Fibroblast of skin of left quadriceps (primary cell): ENCODE measurements around the gene TAL2.
"Not testable (repeated sequence)": the region's sequence is repeated elsewhere in the genome, so short reads cannot be mapped to it uniquely, and the experiment has no call there.

ENCODE experiments used
- DNase-seq, 2 experiments: peaks; one replicate each; pipeline ENCODE4 v3.0.0-alpha.2; 2013; ENCODE audit warnings: low read depth in 2 of 2

The TAL2 gene

DNA sequence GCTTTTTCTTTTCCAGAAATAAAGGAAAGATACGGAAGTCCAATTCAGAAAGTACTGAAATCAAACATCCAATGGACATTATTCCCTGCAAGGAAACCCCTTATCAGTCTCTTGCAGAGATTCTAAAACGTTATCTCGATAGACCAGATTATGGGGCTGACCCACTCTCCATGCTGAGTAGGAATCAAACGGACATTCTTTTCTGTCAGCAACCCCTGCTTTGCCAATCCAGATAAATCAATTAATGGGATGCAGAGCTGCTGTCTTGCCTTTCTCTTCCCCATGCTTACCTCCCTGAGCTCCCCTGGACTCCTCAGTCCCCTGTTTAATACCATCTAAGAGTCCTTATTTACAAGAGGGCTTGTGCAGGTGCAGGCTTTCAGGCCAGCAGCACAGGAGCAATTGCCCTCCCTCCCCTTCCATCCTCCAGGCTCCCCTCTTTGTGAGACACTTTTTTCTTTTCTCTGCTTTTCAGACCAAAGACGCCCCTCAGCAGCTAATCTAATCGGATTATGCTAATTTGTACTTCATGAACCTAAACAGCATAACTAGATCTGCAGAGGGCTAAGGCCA lies 14.2 kb downstream of the TAL2 start:
- no peak for DNase-seq

- no peak for DNase-seq
Observed at GRCh38 chr9:105678163-105678562, 15.9 kb downstream of the TAL2 start.

DNA sequence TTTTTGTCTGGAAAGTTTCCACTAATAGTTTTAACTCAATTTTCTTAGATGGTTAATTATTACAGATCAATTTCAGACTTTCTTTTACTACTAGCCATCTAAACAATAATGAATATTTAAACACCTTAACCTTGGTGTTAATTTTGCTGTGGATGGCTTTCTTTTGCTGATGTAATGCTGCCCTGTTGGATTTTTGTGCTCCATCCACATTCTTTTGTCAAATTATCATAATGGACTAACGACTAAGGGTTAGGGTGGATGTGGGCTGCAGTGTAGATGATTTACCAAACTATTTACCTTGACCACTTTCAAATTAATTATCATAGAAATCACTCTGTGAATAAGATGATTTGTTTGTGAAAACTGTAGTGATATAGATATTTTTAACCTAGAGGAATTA lies 16.5 kb downstream of the TAL2 start:
- no peak for DNase-seq

GRCh38 chr9:105679257-105680022 lies 17.2 kb downstream of the TAL2 start:
- DNase-seq: no peak

- DNase-seq: no peak
Observed at GRCh38 chr9:105681313-105681712, 19.1 kb downstream of the TAL2 start.

DNA sequence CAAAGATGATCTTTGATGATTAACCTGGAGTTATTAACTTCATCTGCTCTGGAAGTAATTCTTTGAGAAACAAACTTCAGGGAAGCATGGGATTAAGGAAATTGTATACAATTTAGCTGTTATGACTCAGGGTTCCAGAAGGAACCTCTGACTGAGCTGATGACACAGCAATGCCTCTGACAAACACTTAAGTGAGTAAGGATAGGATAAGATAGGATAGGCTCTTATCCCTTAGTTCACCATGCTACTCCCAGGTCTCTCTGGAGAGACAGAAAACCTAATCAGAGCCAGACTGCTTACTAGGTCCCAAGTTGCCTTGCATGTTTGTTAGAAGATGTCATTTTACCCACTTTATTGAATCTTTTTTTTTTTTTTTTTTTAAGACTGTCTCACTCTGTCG lies 19.5 kb downstream of the TAL2 start:
- no peak for DNase-seq

GRCh38 chr9:105683688-105684275 lies 21.5 kb downstream of the TAL2 start:
- DNase-seq: no peak

GRCh38 chr9:105686936-105687335 lies 24.7 kb downstream of the TAL2 start:
- no peak for DNase-seq

DNA sequence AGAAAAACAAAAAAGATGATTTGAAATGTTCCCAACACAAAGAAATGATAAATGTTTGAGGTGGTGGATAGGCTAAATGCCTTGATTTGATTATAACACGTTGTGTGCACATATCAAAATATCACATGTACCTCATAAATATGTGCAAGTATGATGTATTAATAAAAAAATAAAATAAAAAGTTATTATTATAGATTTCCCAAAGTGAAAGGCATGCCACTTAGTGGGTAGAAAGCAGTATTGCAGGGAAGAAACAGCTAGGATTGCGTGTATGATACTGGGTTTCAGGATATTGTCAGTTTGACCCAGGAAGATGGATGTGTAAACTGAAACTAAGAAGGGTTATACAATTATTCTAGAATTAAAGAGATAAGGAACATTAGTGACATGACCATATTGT lies 28.5 kb downstream of the TAL2 start:
- DNase-seq: no peak

- no peak for DNase-seq
Observed at GRCh38 chr9:105693435-105694189, 31.4 kb downstream of the TAL2 start.

GRCh38 chr9:105694190-105694847 lies 32.1 kb downstream of the TAL2 start, which contains the start of gene TMEM38B:
Gene TMEM38B (plus strand): TSS chr9:105694541. CDS start chr9:105694661, 120 bp downstream.
- DNase-seq: peak; percentile 44 to 51

GRCh38 chr9:105694848-105695581 lies 32.8 kb downstream of the TAL2 start:
- DNase-seq: no peak

DNA sequence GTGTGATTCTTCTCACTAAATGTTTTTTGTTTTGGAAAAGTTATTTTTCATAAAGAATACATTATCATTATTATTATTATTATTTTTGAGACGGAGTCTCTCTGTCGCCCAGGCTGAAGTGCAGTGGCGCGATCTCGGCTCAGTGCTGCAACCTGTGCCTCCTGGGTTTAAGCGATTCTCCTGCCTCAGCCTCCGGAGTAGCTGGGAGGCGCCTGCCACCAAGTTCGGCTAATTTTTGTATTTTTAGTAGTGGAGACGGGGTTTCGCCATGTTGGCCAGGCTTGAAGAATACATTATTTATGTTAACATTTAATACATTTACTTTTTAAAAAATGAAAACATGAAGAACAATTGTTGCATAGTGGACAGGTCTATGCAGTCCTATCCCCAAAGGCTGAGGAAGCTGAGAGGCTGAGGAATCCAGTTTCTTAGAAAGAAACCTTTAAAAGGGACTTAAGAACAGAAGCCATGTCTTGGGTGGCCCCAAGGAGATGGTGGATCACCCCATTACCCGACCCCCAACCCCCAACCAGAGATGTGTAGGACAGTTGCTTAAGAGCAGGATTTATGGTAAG lies 34.0 kb downstream of the TAL2 start:
- DNase-seq: no peak

GRCh38 chr9:105697871-105698270 lies 35.6 kb downstream of the TAL2 start:
- DNase-seq: no peak

DNA sequence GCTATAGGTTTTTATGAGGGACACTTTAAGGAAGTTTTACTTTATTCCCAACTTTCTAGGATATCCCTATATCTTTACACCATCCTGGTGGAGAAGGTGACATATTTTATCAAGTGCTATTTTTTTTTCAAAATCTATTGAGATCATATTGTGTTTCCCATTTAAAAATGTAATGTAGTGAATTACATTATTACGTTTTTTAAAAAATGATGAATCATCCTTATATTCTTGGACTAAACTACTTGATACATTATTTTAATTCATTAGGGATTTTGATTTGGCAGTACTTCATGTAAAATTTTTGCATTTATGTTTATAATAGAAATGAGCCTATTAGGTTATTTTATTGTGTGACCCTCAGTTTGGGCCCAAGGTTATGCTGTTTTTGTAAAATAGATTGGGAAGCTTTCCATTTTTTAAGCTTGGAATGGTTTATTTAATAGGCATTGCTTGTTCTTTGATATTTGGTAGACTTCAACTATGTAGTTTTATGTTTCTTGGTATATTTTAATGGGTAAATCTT lies 36.2 kb downstream of the TAL2 start:
- DNase-seq: no peak

- no peak for DNase-seq
Observed at GRCh38 chr9:105700668-105701067, 38.4 kb downstream of the TAL2 start.

GRCh38 chr9:105701145-105701544 lies 38.9 kb downstream of the TAL2 start:
- DNase-seq: no peak

- DNase-seq: no peak
Observed at GRCh38 chr9:105702207-105702606, 40.0 kb downstream of the TAL2 start.

- not testable (repeated sequence) for DNase-seq
Observed at GRCh38 chr9:105703638-105704037, 41.4 kb downstream of the TAL2 start.

GRCh38 chr9:105706156-105706555 lies 43.9 kb downstream of the TAL2 start:
- DNase-seq: no peak

DNA sequence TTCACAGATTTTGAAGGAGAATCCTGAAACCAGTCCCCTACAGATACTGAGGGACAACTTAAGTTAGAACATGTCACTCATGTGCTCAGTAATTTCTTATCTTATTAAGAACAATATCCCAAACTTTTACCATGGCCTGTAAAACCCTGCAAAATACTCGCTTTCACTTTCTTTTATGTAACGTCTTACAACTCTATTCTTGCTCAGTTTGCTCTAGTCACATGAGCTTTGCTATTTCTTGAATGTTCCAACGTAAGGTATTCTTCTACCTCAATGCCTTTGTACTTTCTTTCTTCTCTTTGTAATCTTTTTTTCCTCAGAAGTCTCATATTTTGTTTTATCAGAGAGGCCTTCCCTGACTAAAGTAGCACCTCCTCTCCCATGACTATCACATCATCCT lies 46.1 kb downstream of the TAL2 start:
- no peak for DNase-seq
